GM18870 (cell line): ENCODE data around the gene C9orf72.

ENCODE experiments used
- ATAC-seq: cut with Tn5 transposase; IDR thresholded peaks from one replicate; pipeline ENCODE4 v1.9.1; 2021; ENCODE audit warnings: moderate library complexity; ENCODE audit not compliant: unreplicated experiment

C9orf72 gene

DNA sequence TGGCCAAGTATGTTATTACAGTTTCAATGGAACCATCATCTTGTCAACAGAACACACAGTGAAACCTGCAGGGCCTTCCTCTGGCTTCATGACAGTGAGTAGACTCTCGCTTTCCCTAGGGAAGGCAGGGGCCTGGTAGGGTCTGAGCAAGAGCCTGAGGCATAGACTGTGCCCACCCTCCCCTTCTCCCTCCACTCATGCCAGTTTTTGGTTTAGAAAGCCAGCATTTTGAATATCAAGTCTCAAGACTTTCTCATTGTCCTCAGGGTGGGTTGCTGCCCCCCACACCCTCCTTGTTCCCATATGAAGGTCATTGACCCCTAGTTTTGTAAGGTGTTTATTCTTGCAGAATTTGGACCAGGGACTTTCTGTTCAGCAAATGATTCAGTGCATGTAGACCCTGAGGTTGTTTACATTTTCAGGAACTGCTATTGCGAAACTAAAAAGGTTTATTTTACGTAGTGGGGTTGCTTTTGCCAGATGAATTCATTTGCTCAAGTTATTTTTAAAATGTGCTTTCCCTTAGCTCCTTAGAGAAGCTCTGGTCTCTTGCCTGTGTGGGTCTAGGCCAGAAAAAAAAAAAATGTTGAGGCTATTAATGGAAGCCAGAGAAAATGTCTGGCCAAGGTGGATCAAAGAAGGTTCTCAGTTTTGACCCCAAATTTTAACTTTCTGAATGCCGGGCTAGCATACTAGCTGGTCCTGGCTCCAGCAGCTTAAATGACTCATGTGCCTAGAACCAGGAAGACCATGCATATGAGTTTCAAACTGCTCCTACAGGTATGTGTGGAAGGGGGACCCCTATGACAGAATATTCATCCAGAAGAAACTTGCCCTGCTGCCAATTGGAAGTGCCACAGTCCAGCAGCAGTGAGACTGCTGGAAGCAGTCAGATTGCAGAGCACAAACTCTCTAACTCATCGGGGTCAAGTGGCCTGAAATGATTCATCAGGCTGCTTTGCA is 33.5 kb downstream of the C9orf72 start:
- ATAC-seq, result no peak

DNA sequence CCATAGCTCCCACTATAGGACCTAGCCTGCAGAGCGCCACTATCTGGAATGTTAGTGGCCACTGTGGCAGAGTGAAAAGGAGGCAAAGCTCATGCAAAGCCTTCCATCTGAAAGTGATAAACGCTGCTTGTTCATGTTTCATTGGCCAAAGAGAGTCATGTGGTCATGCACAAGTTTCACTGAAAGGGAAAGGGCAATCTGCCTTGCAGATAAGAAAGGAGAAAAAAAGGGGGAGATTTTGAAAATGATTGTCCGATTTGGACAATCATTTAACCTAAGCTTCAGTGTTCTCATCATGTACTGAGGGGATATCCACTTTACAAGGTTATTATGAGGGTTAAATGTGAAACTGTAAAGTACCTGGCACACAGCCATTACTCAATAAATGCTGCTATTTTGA is 34.6 kb downstream of the C9orf72 start:
- peak; percentile 44 for ATAC-seq

DNA sequence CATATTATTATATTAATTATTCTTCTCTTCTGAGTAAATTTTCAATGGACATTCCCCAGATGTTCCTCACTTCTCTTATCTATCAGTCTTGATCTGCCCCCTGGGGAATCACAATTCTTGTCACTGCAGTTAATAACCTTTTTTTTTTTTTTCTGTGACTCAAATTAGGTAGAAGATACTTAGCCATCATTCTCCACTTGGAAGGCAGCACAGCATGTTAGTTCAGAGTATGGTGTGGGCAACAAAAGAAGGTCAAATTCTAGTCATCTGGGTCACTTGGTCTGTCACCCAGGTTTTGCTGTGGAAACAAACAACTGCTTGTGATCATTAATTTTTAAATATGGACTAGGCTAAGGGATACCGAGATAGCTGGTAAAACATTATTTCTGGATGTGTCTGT is 35.5 kb downstream of the C9orf72 start:
- ATAC-seq, result no peak

DNA sequence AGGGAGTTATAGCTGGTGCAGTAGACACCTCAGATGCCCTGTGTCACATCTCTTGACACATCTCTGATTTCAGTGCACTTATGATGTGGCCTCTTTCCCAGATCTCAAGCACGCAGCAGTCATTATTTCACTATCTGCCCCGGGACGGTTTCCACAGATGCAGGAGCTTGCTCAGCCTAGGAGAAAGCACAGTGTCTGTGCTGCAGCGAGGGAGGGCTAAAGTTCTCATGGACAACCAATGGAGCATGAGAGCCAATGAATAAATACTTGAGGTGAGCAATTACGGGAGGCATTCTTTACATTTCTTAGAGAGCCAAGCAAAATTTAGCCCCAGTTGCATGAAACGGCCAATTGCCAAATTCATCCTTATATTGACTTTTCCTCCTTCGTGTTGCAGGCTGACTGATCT is 36.2 kb downstream of the C9orf72 start:
- no peak for ATAC-seq

DNA sequence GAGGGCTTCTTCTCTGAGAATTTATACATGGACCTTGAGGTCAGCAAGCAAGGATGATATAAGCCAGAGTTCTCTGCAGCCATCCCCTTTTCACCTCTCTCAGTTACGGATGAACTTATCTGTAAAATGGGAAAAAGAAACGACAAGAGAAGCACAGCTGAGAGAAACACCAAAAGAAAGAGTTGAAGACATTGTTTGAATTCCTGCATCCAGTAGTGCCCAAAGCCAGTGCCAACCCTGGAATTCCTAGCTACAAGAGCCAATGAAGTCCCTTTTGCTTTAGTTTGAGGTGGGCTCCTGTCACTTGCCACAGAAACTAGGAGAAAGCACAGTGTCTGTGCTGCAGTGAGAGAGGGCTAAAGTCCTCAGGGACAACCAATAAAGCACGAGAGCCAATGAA is 37.1 kb downstream of the C9orf72 start:
- ATAC-seq, result no peak

DNA sequence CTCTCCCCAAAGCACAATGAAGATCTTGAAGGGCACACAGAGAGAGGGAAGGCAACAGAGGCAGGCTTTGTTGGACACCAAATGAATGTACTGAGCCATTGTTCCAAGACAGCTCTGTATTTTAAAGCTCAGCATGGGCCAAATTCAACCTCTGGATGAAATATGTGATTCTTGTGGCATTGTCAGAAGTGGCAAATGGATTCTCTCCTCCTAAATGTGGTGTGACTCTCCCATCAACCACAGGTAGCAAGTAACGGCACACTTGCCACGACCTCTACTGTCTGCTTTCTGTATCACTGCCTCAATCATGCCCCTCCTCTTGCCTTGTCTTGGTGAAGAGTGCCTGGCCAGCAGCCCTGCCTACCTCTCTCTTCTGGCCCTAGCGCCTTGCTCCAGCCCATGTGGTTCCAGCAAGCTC is 37.6 kb downstream of the C9orf72 start:
- ATAC-seq, result peak; percentile 43

DNA sequence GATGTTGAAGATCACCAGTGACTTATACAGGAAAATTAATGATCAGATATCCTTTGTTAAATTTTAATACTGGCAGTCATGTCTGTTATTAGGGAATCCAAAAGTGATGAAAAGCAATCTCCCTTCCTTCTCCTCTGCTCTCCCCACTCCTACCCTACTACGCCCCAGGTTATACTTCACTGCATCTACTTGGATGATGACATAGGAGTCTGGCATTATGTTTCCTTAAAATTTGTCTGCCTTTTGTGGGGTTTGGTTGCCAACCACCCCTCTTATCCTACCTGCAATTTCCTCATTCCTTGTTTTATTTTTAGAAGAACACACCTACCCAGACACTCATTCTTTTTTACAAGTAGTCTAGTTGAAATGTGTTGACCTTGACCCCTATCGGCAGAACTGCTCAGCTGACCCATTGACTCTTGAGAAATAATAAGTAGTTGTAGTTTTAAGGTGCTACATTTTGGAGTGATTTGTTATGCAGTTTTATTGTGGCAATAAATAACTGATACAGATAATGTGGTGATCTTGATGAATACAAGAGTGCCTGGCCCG is 38.5 kb downstream of the C9orf72 start:
- ATAC-seq, result no peak

DNA sequence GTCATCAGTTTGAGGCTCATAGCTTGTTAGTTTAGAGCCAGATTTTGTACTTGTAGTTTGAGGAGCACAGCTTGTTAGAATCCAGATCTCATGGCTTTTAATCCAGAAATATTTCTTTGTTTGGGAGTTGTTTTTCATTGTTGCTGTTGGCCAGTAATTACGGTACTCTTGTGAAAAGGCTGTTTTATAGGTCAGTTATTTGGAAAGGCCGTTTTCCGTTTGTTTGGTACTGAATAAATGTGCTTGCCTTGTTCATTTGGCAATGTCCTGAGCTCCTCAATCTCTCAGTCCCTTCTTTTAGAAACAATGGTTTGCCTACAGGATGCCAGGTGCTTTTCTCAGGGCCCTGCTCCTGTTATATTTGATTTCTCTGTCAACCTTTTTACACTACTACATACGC is 39.1 kb downstream of the C9orf72 start:
- ATAC-seq, result no peak

DNA sequence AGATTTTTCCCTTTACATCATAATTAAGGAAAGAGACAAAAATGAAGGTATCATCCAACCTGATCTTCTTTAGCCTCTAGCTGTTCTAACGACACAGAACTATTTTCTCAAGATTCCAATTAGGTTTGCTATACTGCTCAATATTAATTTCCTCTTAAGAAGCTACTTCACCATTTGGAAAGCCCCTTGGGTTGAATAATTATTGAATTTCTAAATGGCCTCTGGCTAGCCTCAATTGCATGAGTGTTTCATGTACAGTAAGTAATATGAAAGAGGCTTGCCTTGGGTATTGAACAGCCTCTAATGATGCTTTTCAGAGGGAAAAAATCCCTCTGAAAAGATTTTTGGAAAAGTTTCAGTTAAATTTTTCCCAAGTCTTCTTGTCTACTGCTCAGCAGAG is 40.0 kb downstream of the C9orf72 start:
- no peak for ATAC-seq

DNA sequence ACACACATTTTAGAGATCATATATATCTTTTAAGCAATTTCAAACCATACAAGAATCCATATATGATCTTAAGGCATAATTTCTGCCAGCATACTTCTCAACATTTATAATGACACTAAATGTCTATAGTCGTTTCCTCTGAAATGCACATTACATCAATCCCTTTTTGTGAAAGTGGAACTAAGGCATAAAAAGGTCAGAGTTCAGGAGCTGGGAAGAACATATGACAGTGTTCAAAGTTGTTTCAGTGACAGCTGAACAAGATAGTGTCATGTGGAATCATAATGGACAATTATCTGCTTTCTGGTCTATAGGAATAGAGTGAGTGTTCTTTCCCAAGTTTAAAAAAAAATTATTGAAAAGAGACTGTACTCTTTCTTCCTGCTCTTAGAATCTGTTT is 41.2 kb downstream of the C9orf72 start:
- no peak for ATAC-seq

DNA sequence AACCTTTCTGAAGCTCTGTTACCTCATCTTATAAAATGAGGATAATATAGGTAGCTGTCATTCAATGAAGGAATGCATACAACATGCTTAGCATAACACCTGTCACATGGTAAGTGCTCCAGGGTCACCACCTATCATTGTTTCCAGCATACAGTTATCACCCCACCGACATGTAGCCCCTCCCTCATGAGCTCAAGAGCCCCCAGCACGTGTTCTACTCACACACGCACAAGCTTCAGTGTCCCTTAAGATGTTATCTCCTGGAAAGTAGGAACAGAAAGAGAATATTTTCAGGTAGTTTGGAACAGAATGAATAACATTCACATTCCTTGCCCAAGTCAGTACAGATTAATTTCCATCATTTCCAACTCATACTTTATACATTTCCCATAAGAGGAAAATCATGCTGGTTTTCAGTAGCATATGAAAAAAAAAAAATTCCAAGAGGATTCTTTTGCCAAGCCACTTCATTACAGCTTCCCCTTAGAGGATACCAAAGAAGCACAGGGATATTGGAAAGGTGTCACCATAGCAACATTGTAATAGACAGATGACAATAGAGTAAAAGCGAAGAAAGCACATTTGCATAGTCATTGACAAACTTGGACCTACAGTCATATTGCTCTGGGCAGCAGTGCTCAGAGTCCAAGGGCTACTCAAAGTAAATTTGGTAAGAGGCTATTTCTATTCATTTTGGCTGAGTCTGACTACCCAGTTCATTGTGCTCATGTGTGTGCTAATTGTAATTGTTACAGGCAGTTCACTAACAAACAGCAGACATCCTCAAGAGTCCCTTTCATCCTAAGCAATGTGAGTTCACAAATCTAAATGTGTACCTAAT is 42.1 kb downstream of the C9orf72 start:
- ATAC-seq, result no peak

DNA sequence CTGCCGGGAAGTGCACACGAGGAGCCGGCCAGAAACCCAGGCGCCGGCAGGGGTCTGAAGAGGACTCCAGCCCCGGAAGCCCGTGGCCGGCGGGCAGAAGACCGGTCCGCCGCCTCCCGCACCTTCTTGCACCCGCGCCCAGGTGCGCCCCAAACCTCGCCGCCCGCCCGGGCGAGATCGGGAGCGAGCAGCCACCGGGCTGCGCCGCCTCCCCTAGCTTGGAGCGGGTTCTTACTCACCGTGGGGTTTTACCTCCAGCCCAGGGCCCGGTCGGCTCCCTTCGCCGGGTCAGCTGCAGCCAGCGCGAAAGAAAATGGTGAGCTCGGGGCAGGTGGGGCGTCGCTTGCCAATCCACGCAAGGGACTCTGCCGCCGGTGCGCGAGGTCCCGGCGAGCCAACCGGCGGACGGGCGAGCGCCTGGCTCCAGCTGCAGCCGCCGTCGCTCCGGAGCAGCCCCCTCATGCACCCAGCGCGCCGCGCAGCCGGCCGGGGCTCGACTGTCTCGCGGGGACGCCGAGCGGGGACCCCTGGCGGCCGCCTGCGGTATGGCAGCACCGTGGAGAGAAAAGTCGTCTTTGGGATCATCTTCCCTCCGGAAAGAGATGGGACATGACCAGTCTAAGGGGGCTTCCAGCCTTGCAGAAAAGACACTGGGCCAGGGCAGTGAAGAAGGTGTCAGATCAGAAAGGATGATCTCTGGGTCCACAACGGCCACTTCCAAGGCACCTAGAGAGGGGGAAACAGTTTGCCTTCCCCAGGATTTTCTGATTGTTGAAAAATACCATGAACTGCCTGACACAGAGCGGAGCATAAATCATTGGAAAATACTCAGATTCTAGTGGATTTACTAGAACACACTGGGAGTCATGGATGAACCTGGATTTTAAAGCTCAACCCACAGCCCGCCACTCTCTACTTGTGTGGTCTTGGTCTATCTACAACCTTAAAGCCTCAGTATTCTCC is 43.7 kb downstream of the C9orf72 start, which contains the start of gene MOB3B:
MOB3B (minus strand) TSS at position 499 of the 963 bp plus-strand sequence. CDS start 74,264 bp downstream, outside the sequence.
- ATAC-seq, result peak; percentile 44

DNA sequence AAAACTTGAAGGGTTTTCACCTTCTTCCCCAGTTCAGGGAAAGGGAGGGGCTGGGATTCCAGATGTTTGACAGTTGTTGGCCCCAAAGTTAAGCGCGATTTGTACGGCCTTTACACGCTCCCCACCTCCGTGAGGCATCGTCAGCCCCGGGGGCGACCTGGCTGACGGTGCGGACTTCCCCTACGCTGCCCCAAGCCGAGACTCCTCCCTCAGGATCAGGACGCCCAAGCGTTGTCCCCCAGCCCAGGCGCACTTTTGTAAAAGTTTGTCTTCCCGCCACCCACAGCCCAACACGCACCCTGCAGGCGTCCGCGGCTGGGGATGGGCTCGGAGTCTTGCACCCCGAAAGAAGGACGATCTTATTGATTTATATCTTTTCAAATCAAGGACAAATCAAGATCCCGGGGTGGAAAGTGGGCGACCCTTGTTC is 44.4 kb downstream of the C9orf72 start:
- peak; percentile 38 for ATAC-seq

DNA sequence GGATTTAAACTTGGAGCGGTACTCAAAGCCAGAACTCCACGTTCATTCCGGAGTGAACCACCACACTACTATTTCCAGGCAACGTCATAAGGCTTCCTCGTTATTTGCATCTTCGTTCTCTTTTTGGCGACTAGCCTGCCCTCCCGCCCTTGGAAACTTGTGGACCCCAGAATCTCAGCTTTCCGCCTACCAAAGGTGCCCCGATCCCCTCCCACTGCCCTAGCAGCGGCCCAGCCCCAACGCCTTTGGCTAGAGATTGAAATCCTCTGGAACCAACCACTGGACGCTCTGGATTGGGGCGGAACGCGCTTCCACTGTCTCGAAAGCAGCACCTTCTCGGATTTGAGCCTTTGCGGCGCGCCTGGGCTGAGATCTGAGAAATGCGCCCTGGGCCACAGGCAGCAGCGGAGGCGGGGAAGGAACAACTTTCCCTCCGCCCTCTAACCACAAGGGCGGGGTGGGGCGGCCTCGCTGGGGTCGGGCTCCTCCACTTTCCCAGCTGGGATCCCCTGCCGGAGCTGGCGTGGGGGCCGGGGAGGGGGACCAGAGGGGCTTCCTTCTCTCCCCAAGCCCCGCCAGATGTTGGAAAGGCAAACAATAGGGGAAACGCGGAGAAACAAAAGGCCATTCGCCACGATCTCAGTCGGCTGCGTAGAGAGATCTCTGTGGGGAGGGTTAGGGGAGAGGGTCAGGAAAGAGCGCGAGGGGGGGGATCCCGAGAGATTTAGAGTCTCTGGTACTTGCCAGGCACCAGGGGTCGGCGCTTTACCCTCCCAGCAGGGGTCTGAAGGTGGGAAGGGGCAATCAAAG is 45.0 kb downstream of the C9orf72 start:
- peak; percentile 47 for ATAC-seq

DNA sequence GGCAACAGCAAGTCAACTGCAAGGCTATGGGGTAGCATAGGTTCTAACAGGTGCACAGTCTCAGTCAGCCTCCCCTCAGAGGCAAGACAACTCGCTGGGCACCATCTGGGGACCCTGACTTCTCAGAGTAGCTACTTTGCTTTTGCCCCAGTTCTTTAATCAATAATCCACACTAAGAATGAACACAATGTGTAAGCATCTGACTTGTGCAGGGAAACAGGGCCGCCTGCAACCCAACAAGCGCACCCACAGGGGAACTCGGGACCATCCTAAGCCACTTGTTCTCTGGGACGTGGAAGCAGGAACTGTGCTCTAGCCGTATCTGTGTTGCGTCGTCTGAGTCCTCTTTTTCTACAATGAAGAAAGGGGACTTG is 45.6 kb downstream of the C9orf72 start:
- ATAC-seq, result no peak

DNA sequence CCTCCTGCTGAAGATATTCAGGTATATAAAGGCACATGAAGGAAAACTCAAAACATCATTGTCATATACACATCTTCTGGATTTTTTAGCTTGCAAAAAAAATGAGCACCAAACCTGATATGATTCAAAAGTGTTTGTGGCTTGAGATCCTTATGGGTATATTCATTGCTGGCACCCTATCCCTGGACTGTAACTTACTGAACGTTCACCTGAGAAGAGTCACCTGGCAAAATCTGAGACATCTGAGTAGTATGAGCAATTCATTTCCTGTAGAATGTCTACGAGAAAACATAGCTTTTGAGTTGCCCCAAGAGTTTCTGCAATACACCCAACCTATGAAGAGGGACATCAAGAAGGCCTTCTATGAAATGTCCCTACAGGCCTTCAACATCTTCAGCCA is 49.0 kb downstream of the C9orf72 start, which contains the start of gene IFNK:
IFNK (plus strand) TSS at position 55 of the 400 bp plus-strand sequence; CDS start at position 102, 47 bp downstream.
- ATAC-seq, result no peak

DNA sequence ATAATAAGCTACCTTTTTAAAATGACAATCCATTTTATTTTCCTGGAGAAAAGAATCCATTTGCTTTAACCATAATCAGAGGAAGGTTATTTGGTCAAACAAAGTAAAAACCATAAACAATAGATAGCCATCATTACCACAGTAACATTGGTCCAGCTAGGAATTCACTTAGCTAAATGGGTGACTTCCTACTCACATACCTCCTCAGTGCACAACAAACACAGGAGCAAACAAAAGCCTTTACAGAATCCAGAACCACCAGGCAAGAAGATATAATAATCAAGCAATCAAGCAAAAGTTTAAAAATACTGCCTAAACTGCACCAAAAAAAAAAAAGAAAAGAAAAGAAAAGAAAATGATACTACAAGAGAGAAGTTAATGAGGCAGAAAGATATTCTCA is 50.1 kb downstream of the C9orf72 start:
- ATAC-seq, result no peak

DNA sequence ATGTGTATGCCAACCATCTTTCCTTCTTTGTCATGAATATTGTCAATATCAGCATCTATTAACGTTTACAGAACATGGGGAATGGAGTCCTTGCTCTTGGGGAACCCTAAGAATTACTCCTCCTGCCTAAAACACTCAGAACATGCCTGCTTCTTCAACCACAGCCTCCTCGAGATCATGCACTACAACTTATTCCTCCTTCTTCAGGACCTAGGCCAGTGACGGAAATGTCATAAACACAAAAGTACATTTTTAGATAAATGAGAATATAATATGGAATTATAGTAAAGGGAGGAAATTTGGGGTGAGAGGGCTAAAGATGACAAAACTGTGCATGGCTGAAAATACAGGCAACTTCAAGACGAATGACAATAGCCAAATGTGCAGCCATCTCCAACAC is 52.3 kb downstream of the C9orf72 start:
- ATAC-seq, result no peak
